GM10248 (cell line): Measurements from ENCODE around the gene RUSF1.

Experiments
- CTCF ChIA-PET: fragments of 300-600 bp; sonication (Branson Sonifier 250); formaldehyde crosslinking; extraction: SDS; loops from one replicate; lab custom pipeline; 2021; ENCODE audit warnings: antibody characterized with exemption; lab: Yijun Ruan, JAX
- POLR2A ChIA-PET: fragments of 350-650 bp; sonication (Branson Sonifier 250); formaldehyde crosslinking; extraction: SDS; loops from one replicate; lab custom pipeline; 2020; ENCODE audit warnings: antibody characterized with exemption; lab: Yijun Ruan, JAX
- DNase-seq: peaks from one replicate; pipeline ENCODE4 v3.0.0; 2012; ENCODE audit errors: extremely low spot score
- CTCF ChIP-seq: IDR thresholded peaks from 2 replicates; pipeline ENCODE4 v1.5.1; 2012; ENCODE audit warnings: mild to moderate bottlenecking, low read depth; ENCODE audit errors: extremely low read depth, missing control alignments, control extremely low read depth

RUSF1 gene

GRCh38 chr16:31517800-31518402 lies 9.7 kb upstream of the RUSF1 start:
- POLR2A ChIA-PET: no interaction called here
- CTCF ChIA-PET: no interaction called here
- no peak for TF ChIP-seq CTCF
- DNase-seq: no peak

GRCh38 chr16:31513884-31514283 lies 5.7 kb upstream of the RUSF1 start:
- DNase-seq: no peak
- ChIA-PET CTCF (no interaction called here), POLR2A (no interaction called here)
- no peak for TF ChIP-seq CTCF

- TF ChIP-seq CTCF: no peak
- ChIA-PET POLR2A (no interaction called here), CTCF (no interaction called here)
- DNase-seq: no peak
Observed at GRCh38 chr16:31513126-31513525, 4.9 kb upstream of the RUSF1 start.

GRCh38 chr16:31508706-31509195 lies 560 bp upstream of the RUSF1 start:
- CTCF ChIA-PET: interaction anchor here (1.0 to 2.4 kb wide), 2 partner anchors 48 to 68 kb away, joined by 4 to 11 read pairs; no protein-coding TSS in a partner anchor
- DNase-seq: no peak
- TF ChIP-seq CTCF: no peak
- POLR2A ChIA-PET: interaction anchor here (1.0 to 1.3 kb wide), 3 partner anchors 14 to 204 kb away, joined by 3 to 5 read pairs (median 5); a partner anchor contains a TSS

- POLR2A ChIA-PET: interaction anchor here (1.0 to 1.3 kb wide), 3 partner anchors 12 to 205 kb away, joined by 3 to 5 read pairs (median 5); a partner anchor contains a TSS
- CTCF ChIA-PET: interaction anchor here (1.0 to 2.4 kb wide), 3 partner anchors 8 to 66 kb away, joined by 4 to 11 read pairs (median 4); no protein-coding TSS in a partner anchor
- DNase-seq: no peak
- TF ChIP-seq CTCF: no peak
Observed at GRCh38 chr16:31507617-31507928, 618 bp downstream of the RUSF1 start.

GRCh38 chr16:31505483-31505882 lies 2.7 kb downstream of the RUSF1 start:
- CTCF ChIA-PET: no interaction called here

More at GRCh38 chr16:31505483-31505882, 2.7 kb downstream of the RUSF1 start:
- no peak for DNase-seq
- TF ChIP-seq CTCF: no peak
- POLR2A ChIA-PET: no interaction called here
